A549 (cell line): ENCODE data around the gene ATP5F1E.

Source experiments
- BHLHE40 ChIP-seq: IDR thresholded peaks from 2 replicates; pipeline ENCODE4 v1.6.1; 2012; ENCODE audit warnings: low read depth, low read length, inconsistent platforms
- KDM1A ChIP-seq: fragments of 200-600 bp; sonication (generic); IDR thresholded peaks from 2 replicates; pipeline ENCODE4 v1.6.1; 2016; ENCODE audit warnings: low read depth, mild to moderate bottlenecking
- PHF8 ChIP-seq: fragments of 200-600 bp; sonication (generic); IDR thresholded peaks from 2 replicates; pipeline ENCODE4 v1.6.1; 2016; ENCODE audit warnings: low read depth, mild to moderate bottlenecking, antibody characterized with exemption, moderate library complexity, borderline replicate concordance
- POLR2A ChIP-seq: IDR thresholded peaks from 2 replicates; pipeline ENCODE4 v1.6.1; 2012; ENCODE audit warnings: mild to moderate bottlenecking, low read length
- SMC3 ChIP-seq: fragments of >200 bp; sonication (Bioruptor Twin); formaldehyde crosslinking; IDR thresholded peaks from 3 replicates; pipeline ENCODE4 v1.6.1; 2018; ENCODE audit warnings: inconsistent platforms
- ZFP36 ChIP-seq: fragments of 450-650 bp; IDR thresholded peaks from 2 replicates; pipeline ENCODE4 v1.6.1; 2014; ENCODE audit warnings: borderline replicate concordance; ENCODE audit not compliant: partially characterized antibody
- TF ChIP-seq, protein P1 (sequence below): fragments of 150-350 bp; IDR thresholded peaks from 2 replicates; pipeline ENCODE4 v1.6.1; 2014; ENCODE audit warnings: low read depth, mild to moderate bottlenecking, low read length
- TF ChIP-seq, protein P2 (sequence below): fragments of 450-650 bp; IDR thresholded peaks from 2 replicates; pipeline ENCODE4 v1.6.1; 2014; ENCODE audit warnings: antibody characterized with exemption
- TF ChIP-seq, protein P3 (sequence below): fragments of 200-600 bp; sonication (generic); IDR thresholded peaks from 2 replicates; pipeline ENCODE4 v1.6.1; 2016; ENCODE audit warnings: antibody characterized with exemption, mild to moderate bottlenecking, moderate library complexity
- TF ChIP-seq, protein P4 (sequence below): fragments of >200 bp; sonication (Bioruptor Twin); formaldehyde crosslinking; IDR thresholded peaks from 3 replicates; pipeline ENCODE4 v1.5.1; 2016

DNA sequence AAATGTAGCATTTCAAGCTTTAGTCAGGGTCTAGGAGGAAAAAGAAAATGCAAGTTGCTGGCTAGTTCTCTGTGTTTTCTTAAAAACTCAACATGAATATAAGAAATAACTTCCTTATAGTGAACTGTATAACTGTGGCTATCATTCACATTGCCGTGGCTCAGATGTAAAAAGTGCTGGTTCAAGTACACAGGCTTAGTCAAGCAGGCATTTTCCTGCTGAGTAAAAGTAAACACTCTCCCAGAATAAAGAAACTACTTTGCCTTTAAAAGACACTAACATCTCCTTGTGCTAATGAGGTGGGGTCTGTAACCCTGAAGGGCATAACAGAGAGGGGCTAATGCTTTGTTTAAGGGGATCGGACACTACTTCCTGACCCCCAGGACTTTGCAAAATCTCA, 3.3 kb downstream of the ATP5F1E start:
- TF ChIP-seq SMC3 (no peak), PHF8 (no peak), KDM1A (no peak), POLR2A (no peak), ZFP36 (no peak), BHLHE40 (no peak)
- TF ChIP-seq, protein P1, sequence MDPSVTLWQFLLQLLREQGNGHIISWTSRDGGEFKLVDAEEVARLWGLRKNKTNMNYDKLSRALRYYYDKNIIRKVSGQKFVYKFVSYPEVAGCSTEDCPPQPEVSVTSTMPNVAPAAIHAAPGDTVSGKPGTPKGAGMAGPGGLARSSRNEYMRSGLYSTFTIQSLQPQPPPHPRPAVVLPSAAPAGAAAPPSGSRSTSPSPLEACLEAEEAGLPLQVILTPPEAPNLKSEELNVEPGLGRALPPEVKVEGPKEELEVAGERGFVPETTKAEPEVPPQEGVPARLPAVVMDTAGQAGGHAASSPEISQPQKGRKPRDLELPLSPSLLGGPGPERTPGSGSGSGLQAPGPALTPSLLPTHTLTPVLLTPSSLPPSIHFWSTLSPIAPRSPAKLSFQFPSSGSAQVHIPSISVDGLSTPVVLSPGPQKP: no peak
- TF ChIP-seq, protein P2, sequence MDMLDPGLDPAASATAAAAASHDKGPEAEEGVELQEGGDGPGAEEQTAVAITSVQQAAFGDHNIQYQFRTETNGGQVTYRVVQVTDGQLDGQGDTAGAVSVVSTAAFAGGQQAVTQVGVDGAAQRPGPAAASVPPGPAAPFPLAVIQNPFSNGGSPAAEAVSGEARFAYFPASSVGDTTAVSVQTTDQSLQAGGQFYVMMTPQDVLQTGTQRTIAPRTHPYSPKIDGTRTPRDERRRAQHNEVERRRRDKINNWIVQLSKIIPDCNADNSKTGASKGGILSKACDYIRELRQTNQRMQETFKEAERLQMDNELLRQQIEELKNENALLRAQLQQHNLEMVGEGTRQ: no peak
- TF ChIP-seq, protein P3, sequence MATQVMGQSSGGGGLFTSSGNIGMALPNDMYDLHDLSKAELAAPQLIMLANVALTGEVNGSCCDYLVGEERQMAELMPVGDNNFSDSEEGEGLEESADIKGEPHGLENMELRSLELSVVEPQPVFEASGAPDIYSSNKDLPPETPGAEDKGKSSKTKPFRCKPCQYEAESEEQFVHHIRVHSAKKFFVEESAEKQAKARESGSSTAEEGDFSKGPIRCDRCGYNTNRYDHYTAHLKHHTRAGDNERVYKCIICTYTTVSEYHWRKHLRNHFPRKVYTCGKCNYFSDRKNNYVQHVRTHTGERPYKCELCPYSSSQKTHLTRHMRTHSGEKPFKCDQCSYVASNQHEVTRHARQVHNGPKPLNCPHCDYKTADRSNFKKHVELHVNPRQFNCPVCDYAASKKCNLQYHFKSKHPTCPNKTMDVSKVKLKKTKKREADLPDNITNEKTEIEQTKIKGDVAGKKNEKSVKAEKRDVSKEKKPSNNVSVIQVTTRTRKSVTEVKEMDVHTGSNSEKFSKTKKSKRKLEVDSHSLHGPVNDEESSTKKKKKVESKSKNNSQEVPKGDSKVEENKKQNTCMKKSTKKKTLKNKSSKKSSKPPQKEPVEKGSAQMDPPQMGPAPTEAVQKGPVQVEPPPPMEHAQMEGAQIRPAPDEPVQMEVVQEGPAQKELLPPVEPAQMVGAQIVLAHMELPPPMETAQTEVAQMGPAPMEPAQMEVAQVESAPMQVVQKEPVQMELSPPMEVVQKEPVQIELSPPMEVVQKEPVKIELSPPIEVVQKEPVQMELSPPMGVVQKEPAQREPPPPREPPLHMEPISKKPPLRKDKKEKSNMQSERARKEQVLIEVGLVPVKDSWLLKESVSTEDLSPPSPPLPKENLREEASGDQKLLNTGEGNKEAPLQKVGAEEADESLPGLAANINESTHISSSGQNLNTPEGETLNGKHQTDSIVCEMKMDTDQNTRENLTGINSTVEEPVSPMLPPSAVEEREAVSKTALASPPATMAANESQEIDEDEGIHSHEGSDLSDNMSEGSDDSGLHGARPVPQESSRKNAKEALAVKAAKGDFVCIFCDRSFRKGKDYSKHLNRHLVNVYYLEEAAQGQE: no peak
- TF ChIP-seq, protein P4, sequence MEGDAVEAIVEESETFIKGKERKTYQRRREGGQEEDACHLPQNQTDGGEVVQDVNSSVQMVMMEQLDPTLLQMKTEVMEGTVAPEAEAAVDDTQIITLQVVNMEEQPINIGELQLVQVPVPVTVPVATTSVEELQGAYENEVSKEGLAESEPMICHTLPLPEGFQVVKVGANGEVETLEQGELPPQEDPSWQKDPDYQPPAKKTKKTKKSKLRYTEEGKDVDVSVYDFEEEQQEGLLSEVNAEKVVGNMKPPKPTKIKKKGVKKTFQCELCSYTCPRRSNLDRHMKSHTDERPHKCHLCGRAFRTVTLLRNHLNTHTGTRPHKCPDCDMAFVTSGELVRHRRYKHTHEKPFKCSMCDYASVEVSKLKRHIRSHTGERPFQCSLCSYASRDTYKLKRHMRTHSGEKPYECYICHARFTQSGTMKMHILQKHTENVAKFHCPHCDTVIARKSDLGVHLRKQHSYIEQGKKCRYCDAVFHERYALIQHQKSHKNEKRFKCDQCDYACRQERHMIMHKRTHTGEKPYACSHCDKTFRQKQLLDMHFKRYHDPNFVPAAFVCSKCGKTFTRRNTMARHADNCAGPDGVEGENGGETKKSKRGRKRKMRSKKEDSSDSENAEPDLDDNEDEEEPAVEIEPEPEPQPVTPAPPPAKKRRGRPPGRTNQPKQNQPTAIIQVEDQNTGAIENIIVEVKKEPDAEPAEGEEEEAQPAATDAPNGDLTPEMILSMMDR: no peak
